Calu3 (cell line): ENCODE results near the gene CHMP1B. TPM values are rescaled to one million over a fixed set of nuclear protein-coding genes. Genes with fewer than 3 reads are reported as not detected.

Experiments used
- BruUV-seq: library from RNA; stranded (reverse); fragments of 400-500 nt; replicated peaks from 2 replicates; lab custom pipeline; 2021; lab: Mats Ljungman, UMichigan
- CTCF ChIA-PET: fragments of 300-600 bp; sonication (Branson Sonifier 250); formaldehyde crosslinking; loops from one replicate; lab custom pipeline; 2022; ENCODE audit warnings: antibody characterized with exemption; lab: Charles Lee
- DNase-seq: peaks from one replicate; pipeline ENCODE4 v3.0.0; 2022
- H3K27ac Mint-ChIP-seq: one replicate; pipeline ENCODE4 v1.8.0; 2022; ENCODE audit warnings: mixed read lengths; ENCODE audit not compliant: unreplicated experiment
- H3K27me3 Mint-ChIP-seq: one replicate; pipeline ENCODE4 v1.8.0; 2022; ENCODE audit warnings: mixed read lengths; ENCODE audit not compliant: unreplicated experiment
- H3K36me3 Mint-ChIP-seq: one replicate; pipeline ENCODE4 v1.8.0; 2022; ENCODE audit warnings: mild to moderate bottlenecking, moderate library complexity, mixed read lengths; ENCODE audit not compliant: insufficient read depth, unreplicated experiment
- H3K4me1 Mint-ChIP-seq: one replicate; pipeline ENCODE4 v1.8.0; 2022; ENCODE audit warnings: mild to moderate bottlenecking, low read depth, mixed read lengths; ENCODE audit not compliant: unreplicated experiment
- H3K4me3 Mint-ChIP-seq: one replicate; pipeline ENCODE4 v1.8.0; 2022; ENCODE audit warnings: mild to moderate bottlenecking, low read depth, moderate library complexity, mixed read lengths; ENCODE audit not compliant: unreplicated experiment
- H3K9me3 Mint-ChIP-seq: one replicate; pipeline ENCODE4 v1.8.0; 2022; ENCODE audit warnings: low read depth, mixed read lengths; ENCODE audit not compliant: unreplicated experiment
- intact Hi-C: fragments of 100-400 bp; cut with micrococcal nuclease; formaldehyde crosslinking; loops from one replicate; pipeline ENCODE4 v1.10.0; 2022; ENCODE audit not compliant: unreplicated experiment
- total RNA-seq: library from RNA; stranded (reverse); gene quantifications from 2 replicates; pipeline ENCODE4 v1.2.3, GENCODE V29; 2022
- TF ChIP-seq, protein P1 (sequence below): fragments of 200-600 bp; IDR thresholded peaks from one replicate; pipeline ENCODE4 v1.8.0; 2022; ENCODE audit warnings: antibody characterized with exemption; ENCODE audit not compliant: unreplicated experiment

Gene CHMP1B
- total RNA-seq, 1 experiment from 2014 or later, result 44.4 TPM

DNA sequence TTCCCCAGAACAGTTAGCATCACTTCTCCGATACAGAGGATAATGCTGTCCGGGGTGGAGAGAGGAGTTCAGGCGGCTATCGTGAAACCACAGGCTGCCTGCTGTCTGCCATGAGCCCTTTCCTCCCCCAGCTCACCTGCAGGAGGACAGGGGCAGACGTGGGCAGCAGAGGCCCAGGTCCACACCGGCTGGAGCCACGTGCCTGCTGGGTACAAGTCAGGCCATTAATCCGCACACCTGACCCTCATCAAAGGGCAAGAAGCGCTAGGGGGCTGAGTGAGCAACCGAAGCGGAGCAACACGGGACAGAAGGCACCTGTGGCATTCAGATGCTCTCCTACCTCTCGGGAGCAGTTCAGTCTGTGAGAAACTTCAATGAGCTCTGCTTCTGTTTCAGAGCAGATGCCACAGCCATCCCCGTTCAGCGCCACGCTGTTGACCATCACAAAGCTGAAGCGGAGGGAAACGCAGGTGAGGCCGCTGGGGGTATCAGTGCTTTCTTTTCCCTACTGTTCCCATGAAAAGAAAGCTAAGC lies 35.4 kb downstream of the CHMP1B start:
- Mint-ChIP-seq H3K27ac (no peak overlapping the region), H3K4me1 (peaks cover 29% of the 10 kb centered on the region), H3K27me3 (peaks cover 11% of the 10 kb centered on the region), H3K9me3 (no peaks in the 10 kb centered on the region), H3K36me3 (peaks cover 10% of the 10 kb centered on the region), H3K4me3 (no peak overlapping the region)
- intact Hi-C loops, result no loop called here
- TF ChIP-seq, protein P1, sequence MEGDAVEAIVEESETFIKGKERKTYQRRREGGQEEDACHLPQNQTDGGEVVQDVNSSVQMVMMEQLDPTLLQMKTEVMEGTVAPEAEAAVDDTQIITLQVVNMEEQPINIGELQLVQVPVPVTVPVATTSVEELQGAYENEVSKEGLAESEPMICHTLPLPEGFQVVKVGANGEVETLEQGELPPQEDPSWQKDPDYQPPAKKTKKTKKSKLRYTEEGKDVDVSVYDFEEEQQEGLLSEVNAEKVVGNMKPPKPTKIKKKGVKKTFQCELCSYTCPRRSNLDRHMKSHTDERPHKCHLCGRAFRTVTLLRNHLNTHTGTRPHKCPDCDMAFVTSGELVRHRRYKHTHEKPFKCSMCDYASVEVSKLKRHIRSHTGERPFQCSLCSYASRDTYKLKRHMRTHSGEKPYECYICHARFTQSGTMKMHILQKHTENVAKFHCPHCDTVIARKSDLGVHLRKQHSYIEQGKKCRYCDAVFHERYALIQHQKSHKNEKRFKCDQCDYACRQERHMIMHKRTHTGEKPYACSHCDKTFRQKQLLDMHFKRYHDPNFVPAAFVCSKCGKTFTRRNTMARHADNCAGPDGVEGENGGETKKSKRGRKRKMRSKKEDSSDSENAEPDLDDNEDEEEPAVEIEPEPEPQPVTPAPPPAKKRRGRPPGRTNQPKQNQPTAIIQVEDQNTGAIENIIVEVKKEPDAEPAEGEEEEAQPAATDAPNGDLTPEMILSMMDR, result no peak
- no peak for DNase-seq
- BruUV-seq, result no TSS peak
- CTCF ChIA-PET, result interaction anchor here (1.2 kb wide), 1 partner anchor 26 kb away, joined by 5 read pairs; no protein-coding TSS in a partner anchor

DNA sequence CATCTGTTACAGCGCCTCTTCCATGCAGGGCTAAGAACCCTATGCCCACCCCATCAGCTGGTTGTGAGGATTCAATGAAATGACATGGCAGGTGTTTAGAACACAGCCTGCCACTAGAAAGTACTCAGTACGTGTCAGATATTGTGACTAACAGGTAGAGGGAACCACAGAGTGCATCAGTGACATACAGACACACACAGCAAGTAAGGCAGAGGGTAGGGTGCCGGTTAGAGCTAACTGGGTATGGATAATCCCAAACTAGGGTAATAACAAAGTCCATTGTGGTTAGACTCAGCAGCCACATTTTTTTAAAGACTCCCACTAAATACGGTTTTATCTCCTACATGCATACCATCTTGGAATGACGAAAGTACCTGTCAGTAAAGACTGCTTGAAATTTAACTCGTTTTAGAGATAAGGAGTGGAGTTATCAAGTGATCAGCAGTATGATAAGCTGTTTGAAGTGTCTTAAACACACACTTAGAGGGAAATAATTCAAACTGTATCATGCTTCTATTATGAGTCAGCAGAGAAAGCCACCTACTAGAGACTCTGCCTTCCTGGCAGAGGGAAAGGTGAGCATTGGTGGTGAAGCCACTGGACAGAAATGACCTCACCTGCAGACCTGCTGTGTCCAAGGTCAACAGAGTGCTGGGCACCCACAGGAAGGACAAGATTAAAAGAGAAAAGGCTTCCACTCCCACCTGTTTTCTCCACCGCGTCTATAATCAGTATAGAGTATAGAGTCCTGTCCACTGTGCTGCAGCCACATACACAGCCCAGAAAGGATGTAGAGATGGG lies 36.3 kb downstream of the CHMP1B start:
- no TSS peak for BruUV-seq
- DNase-seq, result peak; percentile 30
- CTCF ChIA-PET, result interaction anchor here (1.0 to 1.2 kb wide), 3 partner anchors 16 to 154 kb away, joined by 3 to 5 read pairs (median 5); no protein-coding TSS in a partner anchor

DNA sequence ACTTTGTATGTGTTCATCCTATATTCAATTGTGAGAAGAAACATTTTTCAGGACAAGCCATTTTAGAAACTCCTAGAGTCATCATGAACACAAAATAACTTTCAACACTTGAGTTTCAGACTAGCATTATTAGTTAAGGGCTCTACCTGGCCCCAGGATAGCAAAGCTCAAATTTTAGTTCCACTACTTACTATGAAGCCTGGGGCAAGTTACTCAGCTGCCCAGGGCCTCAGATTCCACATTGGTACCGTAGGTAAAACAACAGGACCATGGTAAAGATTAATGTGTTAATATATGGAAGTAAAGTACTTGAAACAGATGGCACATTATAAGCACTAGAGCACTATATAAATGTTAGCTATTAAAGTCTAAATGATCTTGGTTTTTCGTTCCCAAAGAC lies 37.5 kb downstream of the CHMP1B start:
- peaks cover 29% of the 10 kb centered on the region for H3K4me1 Mint-ChIP-seq
- H3K27me3 Mint-ChIP-seq, result no peaks in the 10 kb centered on the region
- CTCF ChIA-PET, result no interaction called here
- no peak overlapping the region for H3K4me3 Mint-ChIP-seq
- intact Hi-C loops, result no loop called here
- no peak overlapping the region for H3K27ac Mint-ChIP-seq
- peaks cover 10% of the 10 kb centered on the region for H3K36me3 Mint-ChIP-seq
- no TSS peak for BruUV-seq
- DNase-seq, result no peak
- TF ChIP-seq, protein P1, result no peak
- no peaks in the 10 kb centered on the region for H3K9me3 Mint-ChIP-seq

More for the DNA sequence above, 36.3 kb downstream of the CHMP1B start:
- Mint-ChIP-seq H3K4me1 (peaks cover 29% of the 10 kb centered on the region), H3K36me3 (peaks cover 10% of the 10 kb centered on the region), H3K27ac (peak overlapping the region; percentile 12), H3K4me3 (no peak overlapping the region), H3K9me3 (no peaks in the 10 kb centered on the region), H3K27me3 (peaks cover 2% of the 10 kb centered on the region)
- intact Hi-C loops, result no loop called here
- TF ChIP-seq, protein P1, result no peak

DNA sequence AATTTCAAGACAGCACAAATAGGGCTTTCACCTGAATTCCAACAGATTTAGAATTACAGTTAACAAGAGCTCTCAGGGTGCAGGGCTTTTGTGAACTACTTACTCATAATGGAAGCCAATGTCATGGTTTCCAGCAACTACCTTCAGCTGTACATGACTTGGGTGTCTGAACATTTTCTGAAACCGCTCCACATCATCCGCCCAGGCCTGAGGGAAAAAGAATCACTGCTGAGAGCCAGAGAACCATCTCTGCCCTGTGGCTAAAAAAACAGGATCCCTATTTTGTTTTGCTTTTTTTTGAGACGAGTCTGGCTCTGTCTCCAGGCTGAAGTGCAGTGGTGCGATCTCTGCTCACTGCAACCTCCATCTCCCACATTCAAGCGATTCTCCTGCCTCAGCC lies 38.1 kb downstream of the CHMP1B start:
- intact Hi-C loops, result no loop called here
- no peak overlapping the region for H3K4me3 Mint-ChIP-seq
- DNase-seq, result no peak
- TF ChIP-seq, protein P1, result no peak
- H3K27ac Mint-ChIP-seq, result no peak overlapping the region
- peaks cover 10% of the 10 kb centered on the region for H3K36me3 Mint-ChIP-seq
- no peaks in the 10 kb centered on the region for H3K27me3 Mint-ChIP-seq
- BruUV-seq, result no TSS peak
- H3K9me3 Mint-ChIP-seq, result no peaks in the 10 kb centered on the region
- CTCF ChIA-PET, result no interaction called here
- peaks cover 29% of the 10 kb centered on the region for H3K4me1 Mint-ChIP-seq
